ENCODE data around the gene SEPTIN5. TPM values are rescaled to one million over a fixed set of nuclear protein-coding genes. Genes with fewer than 3 reads are reported as not detected.

SEPTIN5 gene
- total and polyA plus RNA-seq, 2 donors from 2014 or later: 10.4 to 13.0 TPM

GRCh38 chr22:19739911-19740449, 25.7 kb downstream of the SEPTIN5 start:
- FAIRE-seq: no peak
- Histone ChIP-seq H3K4me3 (ENCODE audit: low read length in 3 of 3) (no peak overlapping the region), H3K4me1 (ENCODE audit: control insufficient read depth in 2 of 3, insufficient read depth in 2 of 3, low read depth in 1 of 3, low read length in 3 of 3) (no peaks in the 10 kb centered on the region), H3K27me3 (ENCODE audit: control insufficient read depth, insufficient read depth, low read length) (no peaks in the 10 kb centered on the region), H3K36me3 (ENCODE audit: control insufficient read depth in 2 of 3, insufficient read depth in 3 of 3, low read length in 3 of 3) (no peaks in the 10 kb centered on the region), H3K9ac (ENCODE audit: low read length in 3 of 3) (no peak overlapping the region), H3K27ac (ENCODE audit: low read depth in 2 of 2, low read length in 2 of 2) (no peak overlapping the region), H3K9me3 (ENCODE audit: control insufficient read depth in 2 of 3, insufficient read depth in 1 of 3, low read length in 3 of 3) (no peaks in the 10 kb centered on the region)
- intact Hi-C loops (cut with DNase I): no loop called here
- no peak for TF ChIP-seq CTCF (IDR thresholded peaks at IDR 0.05; ENCODE audit: borderline replicate concordance, extremely low read depth, insufficient read depth)
- no peak for DNase-seq

GRCh38 chr22:19740586-19740985, 26.3 kb downstream of the SEPTIN5 start:
- H3K36me3 ChIP-seq (ENCODE audit: control insufficient read depth in 2 of 3, insufficient read depth in 3 of 3, low read length in 3 of 3): no peaks in the 10 kb centered on the region
- no peak overlapping the region for H3K4me3 ChIP-seq (ENCODE audit: low read length in 3 of 3)
- no peaks in the 10 kb centered on the region for H3K4me1 ChIP-seq (ENCODE audit: control insufficient read depth in 2 of 3, insufficient read depth in 2 of 3, low read depth in 1 of 3, low read length in 3 of 3)
- DNase-seq (no peak), FAIRE-seq (no peak)
- no peaks in the 10 kb centered on the region for H3K27me3 ChIP-seq (ENCODE audit: control insufficient read depth, insufficient read depth, low read length)
- H3K9ac ChIP-seq (ENCODE audit: low read length in 3 of 3): no peak overlapping the region
- intact Hi-C loops (cut with DNase I): no loop called here
- no peaks in the 10 kb centered on the region for H3K9me3 ChIP-seq (ENCODE audit: control insufficient read depth in 2 of 3, insufficient read depth in 1 of 3, low read length in 3 of 3)
- H3K27ac ChIP-seq (ENCODE audit: low read depth in 2 of 2, low read length in 2 of 2): no peak overlapping the region
- no peak for TF ChIP-seq CTCF (IDR thresholded peaks at IDR 0.05; ENCODE audit: borderline replicate concordance, extremely low read depth, insufficient read depth)

GRCh38 chr22:19741053-19741452, 26.8 kb downstream of the SEPTIN5 start:
- Histone ChIP-seq H3K36me3 (ENCODE audit: control insufficient read depth in 2 of 3, insufficient read depth in 3 of 3, low read length in 3 of 3) (no peaks in the 10 kb centered on the region), H3K4me1 (ENCODE audit: control insufficient read depth in 2 of 3, insufficient read depth in 2 of 3, low read depth in 1 of 3, low read length in 3 of 3) (no peaks in the 10 kb centered on the region), H3K27me3 (ENCODE audit: control insufficient read depth, insufficient read depth, low read length) (no peaks in the 10 kb centered on the region), H3K9me3 (ENCODE audit: control insufficient read depth in 2 of 3, insufficient read depth in 1 of 3, low read length in 3 of 3) (no peaks in the 10 kb centered on the region), H3K27ac (ENCODE audit: low read depth in 2 of 2, low read length in 2 of 2) (no peak overlapping the region), H3K9ac (ENCODE audit: low read length in 3 of 3) (no peak overlapping the region), H3K4me3 (ENCODE audit: low read length in 3 of 3) (no peak overlapping the region)
- intact Hi-C loops (cut with DNase I): no loop called here
- no peak for TF ChIP-seq CTCF (IDR thresholded peaks at IDR 0.05; ENCODE audit: borderline replicate concordance, extremely low read depth, insufficient read depth)
- FAIRE-seq: no peak
- DNase-seq: no peak
